HL-60 (cell line): Measurements from ENCODE around the gene CGA.

ENCODE experiments used
- GABPA ChIP-seq: IDR thresholded peaks from 2 replicates; pipeline ENCODE4 v1.6.1; 2012; ENCODE audit warnings: low read depth
- POLR2AphosphoS5 ChIP-seq: IDR thresholded peaks from 2 replicates; pipeline ENCODE4 v1.6.1; 2012; ENCODE audit warnings: low read depth
- REST ChIP-seq: IDR thresholded peaks from 2 replicates; pipeline ENCODE4 v1.6.1; 2012; ENCODE audit warnings: low read depth; ENCODE audit not compliant: insufficient replicate concordance
- SPI1 ChIP-seq: IDR thresholded peaks from 2 replicates; pipeline ENCODE4 v1.6.1; 2012; ENCODE audit warnings: low read depth, mild to moderate bottlenecking, borderline replicate concordance
- TF ChIP-seq, protein P1 (sequence below): IDR thresholded peaks from one replicate; pipeline ENCODE4 v1.5.1; 2011; ENCODE audit warnings: low read length, control low read depth, inconsistent platforms; ENCODE audit not compliant: insufficient read depth

DNA sequence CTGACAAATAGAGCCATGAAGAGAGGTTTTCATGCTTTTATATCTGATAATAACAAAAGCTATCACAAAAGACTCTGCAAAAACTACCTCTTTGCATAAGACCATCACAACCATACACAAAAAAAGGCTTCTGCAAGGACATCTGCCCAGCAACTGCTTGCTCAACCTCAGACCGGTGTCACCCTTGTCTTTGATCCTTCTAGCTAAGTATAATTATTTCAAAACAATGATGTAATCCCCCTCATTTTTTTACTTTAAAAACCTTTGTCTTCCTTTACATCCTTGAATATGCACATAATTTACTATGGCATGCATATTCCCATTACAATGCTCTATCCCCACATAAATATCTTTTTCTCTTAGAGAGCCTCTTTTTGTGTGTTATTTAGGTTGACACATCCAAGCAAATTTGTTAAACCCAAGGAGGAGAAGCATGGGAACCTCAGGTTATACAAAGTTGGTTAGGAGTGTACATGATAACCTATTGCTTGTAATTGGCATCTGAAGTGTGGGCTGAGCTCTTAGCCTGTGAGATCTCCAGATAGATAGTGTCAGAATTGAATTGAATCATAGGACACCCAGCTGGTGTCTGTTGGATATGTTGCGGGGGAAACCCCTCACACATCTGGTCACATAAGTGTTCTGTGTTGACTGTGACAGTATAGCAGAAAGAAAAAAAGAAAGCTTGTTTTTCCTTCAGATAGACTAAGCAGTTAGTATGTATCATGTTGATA lies 20.7 kb upstream of the CGA start:
- TF ChIP-seq, protein P1, sequence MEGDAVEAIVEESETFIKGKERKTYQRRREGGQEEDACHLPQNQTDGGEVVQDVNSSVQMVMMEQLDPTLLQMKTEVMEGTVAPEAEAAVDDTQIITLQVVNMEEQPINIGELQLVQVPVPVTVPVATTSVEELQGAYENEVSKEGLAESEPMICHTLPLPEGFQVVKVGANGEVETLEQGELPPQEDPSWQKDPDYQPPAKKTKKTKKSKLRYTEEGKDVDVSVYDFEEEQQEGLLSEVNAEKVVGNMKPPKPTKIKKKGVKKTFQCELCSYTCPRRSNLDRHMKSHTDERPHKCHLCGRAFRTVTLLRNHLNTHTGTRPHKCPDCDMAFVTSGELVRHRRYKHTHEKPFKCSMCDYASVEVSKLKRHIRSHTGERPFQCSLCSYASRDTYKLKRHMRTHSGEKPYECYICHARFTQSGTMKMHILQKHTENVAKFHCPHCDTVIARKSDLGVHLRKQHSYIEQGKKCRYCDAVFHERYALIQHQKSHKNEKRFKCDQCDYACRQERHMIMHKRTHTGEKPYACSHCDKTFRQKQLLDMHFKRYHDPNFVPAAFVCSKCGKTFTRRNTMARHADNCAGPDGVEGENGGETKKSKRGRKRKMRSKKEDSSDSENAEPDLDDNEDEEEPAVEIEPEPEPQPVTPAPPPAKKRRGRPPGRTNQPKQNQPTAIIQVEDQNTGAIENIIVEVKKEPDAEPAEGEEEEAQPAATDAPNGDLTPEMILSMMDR, result no peak
- TF ChIP-seq REST (no peak), GABPA (no peak), POLR2AphosphoS5 (no peak), SPI1 (no peak)
